Esophagus muscularis mucosa (tissue), 4 donors: ENCODE data around the gene ZNF316. TPM values are rescaled to one million over a fixed set of nuclear protein-coding genes. Genes with fewer than 3 reads are reported as not detected.

Experiments
- DNase-seq: peaks from one replicate; pipeline ENCODE4 v3.0.0-alpha.2; 2017; ENCODE audit errors: extremely low spot score
- H3K27ac ChIP-seq, 4 donors: fragments of 200-600 bp; sonication (generic); replicated peaks in 1 of 4; 1 replicate in 3 of 4; 2 replicates in 1 of 4; pipeline ENCODE4 v1.5.1; 2016 to 2019; ENCODE audit warnings: mild to moderate bottlenecking in 1 of 4
- H3K27me3 ChIP-seq, 4 donors: fragments of 200-600 bp; sonication (generic); one replicate each; pipeline versions ENCODE4 v1.5.1 to v1.6.0; 2016 to 2019
- H3K36me3 ChIP-seq, 4 donors: fragments of 200-600 bp; sonication (generic); one replicate each; pipeline ENCODE4 v1.5.1; 2016 to 2019
- H3K4me1 ChIP-seq, 4 donors: fragments of 200-600 bp; sonication (generic); one replicate each; pipeline ENCODE4 v1.5.1; 2016 to 2019
- H3K4me3 ChIP-seq, 4 donors: fragments of 200-600 bp; sonication (generic); 1 replicate in 2 of 4; 2 replicates in 2 of 4; pipeline ENCODE4 v1.5.1; 2016 to 2019; ENCODE audit warnings: mild to moderate bottlenecking in 4 of 4, moderate library complexity in 1 of 4
- H3K9me3 ChIP-seq, 4 donors: fragments of 200-600 bp; sonication (generic); 1 replicate in 3 of 4; 2 replicates in 1 of 4; pipeline ENCODE4 v1.5.1; 2016 to 2019
- CTCF ChIP-seq, 3 experiments: fragments of 200-600 bp in 2 of 3; fragments of 450-650 bp in 1 of 3; sonication (generic) in 2 of 3; IDR thresholded peaks; one replicate each; pipeline ENCODE4 v1.5.1; 2017 to 2019; ENCODE audit warnings: antibody characterized with exemption in 3 of 3, mild to moderate bottlenecking in 2 of 3, moderate library complexity in 1 of 3
- EP300 ChIP-seq: sonication (generic); formaldehyde crosslinking; IDR thresholded peaks from one replicate; pipeline ENCODE4 v1.6.1; 2017; ENCODE audit warnings: antibody characterized with exemption
- POLR2A ChIP-seq: fragments of 450-650 bp; IDR thresholded peaks from one replicate; pipeline ENCODE4 v1.6.1; 2017; ENCODE audit warnings: antibody characterized with exemption, moderate library complexity, mild to moderate bottlenecking, low read depth
- POLR2AphosphoS5 ChIP-seq, 2 donors: sonication (generic); formaldehyde crosslinking; IDR thresholded peaks; one replicate each; pipeline ENCODE4 v1.6.1; 2017; ENCODE audit warnings: antibody characterized with exemption in 2 of 2
- WGBS: methylation state at CpG from one replicate; pipeline ENCODE4 v1.1.5; 2018; 5-methylcytosine and 5-hydroxymethylcytosine counted together
- intact Hi-C: fragments of 100-400 bp; cut with DNase I; formaldehyde crosslinking; loops from one replicate; pipeline ENCODE4 v1.15.1; 2023
- total RNA-seq, 4 donors: library from RNA; depleted of rRNA; stranded (reverse); fragments of >200 nt; gene quantifications; one replicate each; pipeline versions ENCODE4 v1.1.0 to v1.2.1, GENCODE V29; 2016

The ZNF316 gene
- total RNA-seq, 4 donors from 2014 or later: 24.0 to 38.9 (median 30.8) TPM

GRCh38 chr7:6608081-6608480 is 29.0 kb upstream of the ZNF316 start:
- no peaks in the 10 kb centered on the region for H3K27me3 ChIP-seq
- DNase-seq: no peak
- H3K4me3 ChIP-seq: no peak overlapping the region
- intact Hi-C loops: no loop called here
- peaks cover 22 to 72% (median 57%) of the 10 kb centered on the region in 4 donors for H3K36me3 ChIP-seq
- no peaks in the 10 kb centered on the region for H3K9me3 ChIP-seq
- TF ChIP-seq POLR2AphosphoS5 (IDR thresholded peaks at IDR 0.05) (no peak), POLR2A (no peak), EP300 (no peak), CTCF (IDR thresholded peaks at IDR 0.05) (no peak)
- H3K27ac ChIP-seq: no peak overlapping the region
- whole genome bisulfite sequencing: 87% methylated on average over 26 of the region's 27 CpGs
- H3K4me1 ChIP-seq: no peaks in the 10 kb centered on the region

GRCh38 chr7:6608794-6609193 is 28.3 kb upstream of the ZNF316 start:
- Histone ChIP-seq H3K9me3 (no peaks in the 10 kb centered on the region), H3K27me3 (no peaks in the 10 kb centered on the region), H3K4me3 (no peak overlapping the region), H3K36me3 (peaks cover 22 to 64% (median 50%) of the 10 kb centered on the region in 4 donors), H3K27ac (no peak overlapping the region), H3K4me1 (no peaks in the 10 kb centered on the region)
- WGBS: 95% methylated on average over 12 of the region's 12 CpGs
- no peak for DNase-seq
- intact Hi-C loops: no loop called here
- TF ChIP-seq POLR2AphosphoS5 (IDR thresholded peaks at IDR 0.05): no peak

- H3K27me3 ChIP-seq: no peaks in the 10 kb centered on the region
- WGBS: 77% methylated on average over 7 of the region's 7 CpGs
- H3K36me3 ChIP-seq: peaks cover 5 to 32% (median 19%) of the 10 kb centered on the region in 4 donors
- TF ChIP-seq POLR2A (no peak), POLR2AphosphoS5 (IDR thresholded peaks at IDR 0.05) (no peak), EP300 (no peak), CTCF (IDR thresholded peaks at IDR 0.05) (no peak)
- intact Hi-C loops: no loop called here
- no peak overlapping the region for H3K4me3 ChIP-seq
- H3K4me1 ChIP-seq: peaks cover 10 to 25% (median 22%) of the 10 kb centered on the region in 4 donors
- no peaks in the 10 kb centered on the region for H3K9me3 ChIP-seq
- no peak overlapping the region for H3K27ac ChIP-seq
- DNase-seq: no peak
Observed at GRCh38 chr7:6612819-6613218, 24.3 kb upstream of the ZNF316 start.

- Histone ChIP-seq H3K4me3 (no peak overlapping the region), H3K4me1 (peaks cover 10 to 25% (median 22%) of the 10 kb centered on the region in 4 donors), H3K36me3 (peaks cover 0 to 29% (median 12%) of the 10 kb centered on the region in 4 donors), H3K27ac (no peak overlapping the region), H3K27me3 (no peaks in the 10 kb centered on the region), H3K9me3 (no peaks in the 10 kb centered on the region)
- intact Hi-C loops: no loop called here
- no CpG with 5 or more reads among the region's 2 CpGs for WGBS
- no peak for DNase-seq
- no peak for TF ChIP-seq CTCF (IDR thresholded peaks at IDR 0.05)
- no peak for TF ChIP-seq POLR2A
- no peak for TF ChIP-seq POLR2AphosphoS5 (IDR thresholded peaks at IDR 0.05)
- TF ChIP-seq EP300: no peak
Observed at GRCh38 chr7:6613706-6614105, 23.4 kb upstream of the ZNF316 start.

- H3K36me3 ChIP-seq: peaks cover 0 to 15% (median 6%) of the 10 kb centered on the region in 4 donors
- no peak for TF ChIP-seq POLR2AphosphoS5 (IDR thresholded peaks at IDR 0.05)
- TF ChIP-seq POLR2A: no peak
- TF ChIP-seq CTCF (IDR thresholded peaks at IDR 0.05): no peak
- no peak for TF ChIP-seq EP300
- peak within 1 kb of the TSS; percentile 71 to 81 (median 76) for H3K4me3 ChIP-seq
- H3K27ac ChIP-seq: peak within 1 kb of the TSS; percentile 36 to 48 (median 46)
- intact Hi-C loops: no loop called here
- 16% methylated on average over 17 of the region's 91 CpGs for WGBS
- no peak for DNase-seq
- H3K9me3 ChIP-seq: no peaks in the 10 kb centered on the region
- no peaks in the 10 kb centered on the region for H3K27me3 ChIP-seq
- H3K4me1 ChIP-seq: peaks cover 10 to 25% (median 22%) of the 10 kb centered on the region in 4 donors
Observed at GRCh38 chr7:6614953-6615722, 22.0 kb upstream of the ZNF316 start, which contains the start of gene ZNF853. TSS of gene ZNF853 (plus strand) at chr7:6615610. CDS start at chr7:6616175, 565 bp downstream.
